GM21367 (cell line): Measurements from ENCODE around the gene KIF16B.
A peak's percentile ranks its signal among the peaks of the same experiment; 100 is the strongest.

Source experiments
- ATAC-seq: cut with Tn5 transposase; IDR thresholded peaks from one replicate; pipeline ENCODE4 v1.9.1; 2021; ENCODE audit not compliant: unreplicated experiment

KIF16B gene

GRCh38 chr20:16407251-16408067, 165.8 kb downstream of the KIF16B start:
- no peak for ATAC-seq

GRCh38 chr20:16405254-16405653, 168.0 kb downstream of the KIF16B start:
- no peak for ATAC-seq

GRCh38 chr20:16404640-16405039, 168.6 kb downstream of the KIF16B start:
- ATAC-seq: no peak

- no peak for ATAC-seq
These were observed 169.1 kb downstream of the KIF16B start for GRCh38 chr20:16404171-16404570.

- ATAC-seq: no peak
These were observed 173.0 kb downstream of the KIF16B start for GRCh38 chr20:16400234-16400633.

DNA sequence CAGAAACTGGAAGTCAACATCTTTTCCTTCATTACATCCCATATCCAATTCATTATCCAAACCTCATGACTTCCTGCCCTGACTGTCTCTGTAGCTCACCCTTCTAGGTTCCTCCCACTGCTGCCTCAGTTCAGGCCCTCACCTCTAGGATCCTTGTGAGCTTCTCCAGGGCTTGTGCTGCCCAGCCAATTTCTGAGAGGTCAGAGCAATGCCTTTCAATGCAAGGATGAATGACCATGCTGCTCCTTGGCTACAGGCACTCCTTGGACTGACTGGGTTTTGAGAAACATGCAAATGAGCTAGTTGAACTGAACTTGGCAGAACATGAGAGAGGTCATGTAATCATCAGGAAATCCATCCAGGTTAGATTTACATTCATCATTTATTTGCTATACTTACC, 173.4 kb downstream of the KIF16B start:
- ATAC-seq: no peak

DNA sequence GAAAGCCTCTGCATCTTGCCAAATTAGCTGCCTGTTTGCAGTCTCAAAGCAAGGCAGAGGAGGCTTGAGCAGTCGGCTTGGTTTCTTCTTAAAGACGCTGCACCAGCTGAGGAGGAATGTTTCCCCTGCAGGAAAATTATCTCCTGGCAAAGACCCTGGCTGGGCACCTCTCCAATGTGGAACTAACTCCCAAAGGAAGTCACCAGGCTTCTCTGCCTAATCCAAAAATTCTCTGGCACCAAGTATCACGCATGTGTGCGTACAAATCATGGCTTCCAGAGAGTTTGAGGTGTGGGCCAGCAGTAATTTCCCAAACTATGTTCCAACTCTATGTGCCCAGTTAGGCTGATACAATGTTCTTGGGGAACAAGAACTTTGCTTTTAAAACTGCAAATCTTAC, 176.2 kb downstream of the KIF16B start:
- ATAC-seq: no peak

DNA sequence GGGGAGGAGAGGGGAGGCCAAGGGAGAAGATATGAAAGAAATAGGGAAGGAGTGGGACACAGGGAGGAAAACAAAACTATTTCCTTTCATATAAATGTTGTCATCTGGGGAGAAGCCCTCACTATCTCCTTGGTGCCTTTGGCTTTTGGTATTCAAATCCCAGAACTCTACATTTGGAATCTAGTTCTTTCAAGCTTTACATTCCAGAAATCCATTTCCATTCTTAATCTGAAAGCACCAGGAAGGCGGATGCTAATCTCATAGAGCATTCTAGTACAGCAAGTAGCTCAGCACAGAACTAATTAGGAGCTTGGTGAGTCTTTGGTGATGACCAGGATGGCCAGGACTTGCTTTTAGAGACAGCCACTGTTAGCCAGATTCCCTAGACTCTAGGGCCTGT, 177.9 kb downstream of the KIF16B start:
- no peak for ATAC-seq

GRCh38 chr20:16394784-16395183, 178.5 kb downstream of the KIF16B start:
- no peak for ATAC-seq

DNA sequence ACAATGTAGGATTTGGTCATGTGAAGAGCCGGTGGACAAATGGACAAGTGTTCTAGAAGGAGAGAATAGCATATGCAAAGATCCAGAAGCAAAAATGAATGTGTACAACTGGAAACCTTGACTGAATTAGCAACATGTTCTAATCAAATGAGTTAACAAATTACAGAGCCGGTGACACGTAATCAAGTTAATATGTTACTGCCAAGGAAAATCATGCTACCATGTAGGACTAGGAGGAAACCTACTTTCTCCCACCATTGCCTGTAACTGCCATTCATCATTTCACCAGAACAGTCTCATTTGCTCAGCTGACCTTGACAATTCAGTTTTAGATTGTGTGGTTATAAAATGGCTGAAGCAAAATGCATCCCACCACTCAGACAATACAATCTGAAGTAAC, 179.4 kb downstream of the KIF16B start:
- no peak for ATAC-seq

GRCh38 chr20:16393297-16393696, 180.0 kb downstream of the KIF16B start:
- no peak for ATAC-seq

DNA sequence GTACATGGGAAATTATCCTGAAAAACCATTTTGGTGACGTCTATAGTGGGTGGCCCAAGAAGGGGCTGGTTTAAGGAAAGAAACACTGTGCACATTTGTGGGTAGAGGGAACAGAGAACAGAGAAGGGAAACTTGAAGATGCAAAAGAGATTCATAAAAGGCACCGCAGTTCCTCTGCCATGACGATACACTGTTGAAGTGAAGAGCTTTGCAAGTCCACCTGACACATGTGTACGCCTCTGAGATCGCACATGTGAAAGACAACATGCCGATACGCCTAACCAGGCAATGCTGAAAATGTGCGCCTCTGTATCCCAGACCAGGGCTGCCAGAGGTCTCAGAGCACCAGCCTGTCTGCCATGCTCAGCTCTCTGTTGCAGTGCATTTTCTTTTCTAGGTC, 180.9 kb downstream of the KIF16B start:
- peak; percentile 97 for ATAC-seq

- no peak for ATAC-seq
These were observed 182.3 kb downstream of the KIF16B start for GRCh38 chr20:16390991-16391390.

- no peak for ATAC-seq
These were observed 184.5 kb downstream of the KIF16B start for GRCh38 chr20:16388731-16389130.

DNA sequence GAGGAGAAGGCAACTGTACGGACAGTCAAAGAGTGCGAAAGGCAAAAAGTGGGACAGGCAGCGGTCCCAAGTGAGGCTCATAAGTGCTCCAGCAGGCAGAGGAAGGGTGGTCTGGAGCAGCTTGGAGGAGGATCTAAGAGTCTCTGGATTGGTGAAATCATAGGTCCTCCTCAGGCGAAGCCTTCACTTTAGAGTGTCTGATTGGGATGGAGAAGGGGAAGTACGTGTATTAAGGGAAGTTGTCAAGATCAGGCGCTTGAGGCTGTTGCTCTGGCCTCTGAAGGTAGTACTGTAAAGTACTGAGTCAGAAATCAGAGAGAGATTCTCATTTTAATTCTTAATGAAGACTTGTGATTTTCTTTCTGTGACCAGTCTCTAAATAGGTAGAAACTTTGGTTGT, 185.6 kb downstream of the KIF16B start:
- ATAC-seq: no peak

DNA sequence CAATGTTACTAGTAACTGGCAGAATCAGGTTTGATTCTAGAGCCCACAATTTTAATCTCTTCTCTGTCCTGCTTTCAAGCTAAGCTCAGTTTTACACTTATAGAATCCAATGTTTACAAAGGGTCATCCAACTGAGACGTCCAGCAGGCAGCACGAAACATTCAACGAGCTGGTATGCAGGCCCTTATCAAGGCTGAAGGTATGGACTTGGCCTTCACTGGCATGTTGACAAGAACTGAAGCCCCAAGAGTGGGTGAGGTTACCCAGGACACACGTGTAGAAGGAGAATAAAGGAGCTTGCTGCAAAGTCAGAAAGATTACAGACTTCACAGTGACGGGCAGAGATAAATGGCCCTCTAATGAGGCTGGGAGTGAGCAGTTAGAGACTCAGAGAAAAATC, 187.4 kb downstream of the KIF16B start:
- no peak for ATAC-seq

- no peak for ATAC-seq
These were observed 187.8 kb downstream of the KIF16B start for GRCh38 chr20:16385462-16385861.

- no peak for ATAC-seq
These were observed 191.8 kb downstream of the KIF16B start for GRCh38 chr20:16381444-16381843.

GRCh38 chr20:16378712-16379370, 194.4 kb downstream of the KIF16B start:
- no peak for ATAC-seq

GRCh38 chr20:16378122-16378521, 195.1 kb downstream of the KIF16B start:
- no peak for ATAC-seq

GRCh38 chr20:16369441-16369840, 203.8 kb downstream of the KIF16B start:
- ATAC-seq: no peak

GRCh38 chr20:16368645-16369292, 204.5 kb downstream of the KIF16B start:
- ATAC-seq: no peak
